HG02970 (cell line): Measurements from ENCODE around the gene LRRC58.

Source experiments
- ATAC-seq: cut with Tn5 transposase; IDR thresholded peaks from one replicate; pipeline ENCODE4 v1.9.1; 2021; ENCODE audit warnings: mild to moderate bottlenecking, moderate library complexity, moderate number of reproducible peaks; ENCODE audit not compliant: unreplicated experiment, low FRiP score

LRRC58 gene

GRCh38 chr3:120281261-120281660 is 67.9 kb downstream of the LRRC58 start:
- no peak for ATAC-seq

GRCh38 chr3:120280566-120280965 is 68.6 kb downstream of the LRRC58 start:
- no peak for ATAC-seq

- no peak for ATAC-seq
These were observed 69.1 kb downstream of the LRRC58 start for GRCh38 chr3:120280026-120280425.

- no peak for ATAC-seq
These were observed 72.4 kb downstream of the LRRC58 start for GRCh38 chr3:120276767-120277166.

GRCh38 chr3:120275618-120276017 is 73.5 kb downstream of the LRRC58 start:
- ATAC-seq: no peak

- ATAC-seq: no peak
These were observed 74.4 kb downstream of the LRRC58 start for GRCh38 chr3:120274739-120275167.
